ENCODE results near the gene CCDC60.

DNA sequence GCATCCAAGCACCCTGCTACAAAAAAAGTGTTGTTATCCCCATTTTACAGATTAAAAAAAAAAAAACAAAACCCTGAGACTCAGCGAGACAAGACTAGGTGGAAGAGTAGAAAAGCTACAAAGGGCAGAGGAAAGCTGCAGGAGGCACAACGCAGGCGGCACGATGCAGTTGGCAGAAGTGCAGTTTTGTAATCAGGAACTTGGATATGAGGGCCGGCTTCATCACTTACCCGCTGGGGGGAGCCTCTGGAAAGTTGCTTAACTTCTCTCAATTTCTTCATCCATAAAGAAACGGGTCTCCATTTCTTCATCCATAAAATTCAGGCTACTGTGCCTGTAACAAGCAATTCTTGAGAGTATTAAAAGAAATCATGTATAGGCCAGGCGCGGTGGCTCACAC lies 33.1 kb upstream of the CCDC60 start:
- TF ChIP-seq, protein P1, sequence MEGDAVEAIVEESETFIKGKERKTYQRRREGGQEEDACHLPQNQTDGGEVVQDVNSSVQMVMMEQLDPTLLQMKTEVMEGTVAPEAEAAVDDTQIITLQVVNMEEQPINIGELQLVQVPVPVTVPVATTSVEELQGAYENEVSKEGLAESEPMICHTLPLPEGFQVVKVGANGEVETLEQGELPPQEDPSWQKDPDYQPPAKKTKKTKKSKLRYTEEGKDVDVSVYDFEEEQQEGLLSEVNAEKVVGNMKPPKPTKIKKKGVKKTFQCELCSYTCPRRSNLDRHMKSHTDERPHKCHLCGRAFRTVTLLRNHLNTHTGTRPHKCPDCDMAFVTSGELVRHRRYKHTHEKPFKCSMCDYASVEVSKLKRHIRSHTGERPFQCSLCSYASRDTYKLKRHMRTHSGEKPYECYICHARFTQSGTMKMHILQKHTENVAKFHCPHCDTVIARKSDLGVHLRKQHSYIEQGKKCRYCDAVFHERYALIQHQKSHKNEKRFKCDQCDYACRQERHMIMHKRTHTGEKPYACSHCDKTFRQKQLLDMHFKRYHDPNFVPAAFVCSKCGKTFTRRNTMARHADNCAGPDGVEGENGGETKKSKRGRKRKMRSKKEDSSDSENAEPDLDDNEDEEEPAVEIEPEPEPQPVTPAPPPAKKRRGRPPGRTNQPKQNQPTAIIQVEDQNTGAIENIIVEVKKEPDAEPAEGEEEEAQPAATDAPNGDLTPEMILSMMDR (IDR thresholded peaks at IDR 0.05): no peak
- TF ChIP-seq POLR2A (IDR thresholded peaks at IDR 0.05) (no peak), POLR2AphosphoS5 (IDR thresholded peaks at IDR 0.05) (no peak), EP300 (IDR thresholded peaks at IDR 0.05) (no peak)

Data from stomach (tissue), 4 donors.